Measurements from ENCODE around the gene RBFOX1.

RBFOX1 gene

GRCh38 chr16:7513429-7513828 is 180.8 kb downstream of the RBFOX1 start:
- Histone ChIP-seq H3K9ac (ENCODE audit: low read length) (no peak overlapping the region), H3K27ac (ENCODE audit: low read depth, low read length, poor library complexity, severe bottlenecking) (no peak overlapping the region), H3K27me3 (ENCODE audit: insufficient read depth, low read length) (no peaks in the 10 kb centered on the region), H3K4me3 (ENCODE audit: low read depth, low read length, poor library complexity, severe bottlenecking) (no peak overlapping the region), H3F3A (ENCODE audit: insufficient read depth, low read length) (no peaks in the 10 kb centered on the region), H3K4me1 (ENCODE audit: insufficient read depth, low read length, severe bottlenecking) (no peaks in the 10 kb centered on the region), H2AFZ (ENCODE audit: low read length) (no peak overlapping the region), H3K9me3 (ENCODE audit: low read length) (no peaks in the 10 kb centered on the region), H3K36me3 (ENCODE audit: insufficient read depth, low read length) (no peaks in the 10 kb centered on the region), H3K4me2 (ENCODE audit: low read length) (no peak overlapping the region), H4K20me1 (ENCODE audit: insufficient read depth, low read length) (no peaks in the 10 kb centered on the region), H3K9me2 (ENCODE audit: low read depth, low read length) (no peaks in the 10 kb centered on the region), H3K79me2 (ENCODE audit: insufficient read depth, low read length) (no peaks in the 10 kb centered on the region)
- TF ChIP-seq, protein P1, sequence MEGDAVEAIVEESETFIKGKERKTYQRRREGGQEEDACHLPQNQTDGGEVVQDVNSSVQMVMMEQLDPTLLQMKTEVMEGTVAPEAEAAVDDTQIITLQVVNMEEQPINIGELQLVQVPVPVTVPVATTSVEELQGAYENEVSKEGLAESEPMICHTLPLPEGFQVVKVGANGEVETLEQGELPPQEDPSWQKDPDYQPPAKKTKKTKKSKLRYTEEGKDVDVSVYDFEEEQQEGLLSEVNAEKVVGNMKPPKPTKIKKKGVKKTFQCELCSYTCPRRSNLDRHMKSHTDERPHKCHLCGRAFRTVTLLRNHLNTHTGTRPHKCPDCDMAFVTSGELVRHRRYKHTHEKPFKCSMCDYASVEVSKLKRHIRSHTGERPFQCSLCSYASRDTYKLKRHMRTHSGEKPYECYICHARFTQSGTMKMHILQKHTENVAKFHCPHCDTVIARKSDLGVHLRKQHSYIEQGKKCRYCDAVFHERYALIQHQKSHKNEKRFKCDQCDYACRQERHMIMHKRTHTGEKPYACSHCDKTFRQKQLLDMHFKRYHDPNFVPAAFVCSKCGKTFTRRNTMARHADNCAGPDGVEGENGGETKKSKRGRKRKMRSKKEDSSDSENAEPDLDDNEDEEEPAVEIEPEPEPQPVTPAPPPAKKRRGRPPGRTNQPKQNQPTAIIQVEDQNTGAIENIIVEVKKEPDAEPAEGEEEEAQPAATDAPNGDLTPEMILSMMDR (IDR thresholded peaks at IDR 0.05; ENCODE audit: low read length): peak; percentile 62
- no peak for TF ChIP-seq EZH2 (IDR thresholded peaks at IDR 0.05; ENCODE audit: borderline replicate concordance, low read length)

- Histone ChIP-seq H3K9me3 (ENCODE audit: low read length) (no peaks in the 10 kb centered on the region), H3K79me2 (ENCODE audit: insufficient read depth, low read length) (no peaks in the 10 kb centered on the region), H3K4me1 (ENCODE audit: insufficient read depth, low read length, severe bottlenecking) (no peaks in the 10 kb centered on the region), H3K36me3 (ENCODE audit: insufficient read depth, low read length) (no peaks in the 10 kb centered on the region), H3F3A (ENCODE audit: insufficient read depth, low read length) (no peaks in the 10 kb centered on the region), H3K27ac (ENCODE audit: low read depth, low read length, poor library complexity, severe bottlenecking) (no peak overlapping the region), H3K9ac (ENCODE audit: low read length) (no peak overlapping the region), H3K4me3 (ENCODE audit: low read depth, low read length, poor library complexity, severe bottlenecking) (no peak overlapping the region), H3K4me2 (ENCODE audit: low read length) (no peak overlapping the region), H4K20me1 (ENCODE audit: insufficient read depth, low read length) (no peaks in the 10 kb centered on the region), H2AFZ (ENCODE audit: low read length) (no peak overlapping the region), H3K27me3 (ENCODE audit: insufficient read depth, low read length) (no peaks in the 10 kb centered on the region), H3K9me2 (ENCODE audit: low read depth, low read length) (no peaks in the 10 kb centered on the region)
- TF ChIP-seq EZH2 (IDR thresholded peaks at IDR 0.05; ENCODE audit: borderline replicate concordance, low read length): no peak
- TF ChIP-seq, protein P1 (IDR thresholded peaks at IDR 0.05; ENCODE audit: low read length): no peak
These were observed 182.9 kb downstream of the RBFOX1 start for GRCh38 chr16:7515543-7515942.

- Histone ChIP-seq H2AFZ (ENCODE audit: low read length) (no peak overlapping the region), H3K9me3 (ENCODE audit: low read length) (no peaks in the 10 kb centered on the region), H3K4me3 (ENCODE audit: low read depth, low read length, poor library complexity, severe bottlenecking) (no peak overlapping the region), H3K9ac (ENCODE audit: low read length) (no peak overlapping the region), H4K20me1 (ENCODE audit: insufficient read depth, low read length) (no peaks in the 10 kb centered on the region), H3F3A (ENCODE audit: insufficient read depth, low read length) (no peaks in the 10 kb centered on the region), H3K79me2 (ENCODE audit: insufficient read depth, low read length) (no peaks in the 10 kb centered on the region), H3K27ac (ENCODE audit: low read depth, low read length, poor library complexity, severe bottlenecking) (no peak overlapping the region), H3K9me2 (ENCODE audit: low read depth, low read length) (no peaks in the 10 kb centered on the region), H3K4me2 (ENCODE audit: low read length) (no peak overlapping the region), H3K4me1 (ENCODE audit: insufficient read depth, low read length, severe bottlenecking) (no peaks in the 10 kb centered on the region), H3K36me3 (ENCODE audit: insufficient read depth, low read length) (no peaks in the 10 kb centered on the region), H3K27me3 (ENCODE audit: insufficient read depth, low read length) (no peaks in the 10 kb centered on the region)
- TF ChIP-seq EZH2 (IDR thresholded peaks at IDR 0.05; ENCODE audit: borderline replicate concordance, low read length): no peak
- TF ChIP-seq, protein P1 (IDR thresholded peaks at IDR 0.05; ENCODE audit: low read length): no peak
These were observed 184.9 kb downstream of the RBFOX1 start for GRCh38 chr16:7517496-7517895.

All from OCI-LY1 (cell line).